ENCODE measurements around the gene CHID1.

DNA sequence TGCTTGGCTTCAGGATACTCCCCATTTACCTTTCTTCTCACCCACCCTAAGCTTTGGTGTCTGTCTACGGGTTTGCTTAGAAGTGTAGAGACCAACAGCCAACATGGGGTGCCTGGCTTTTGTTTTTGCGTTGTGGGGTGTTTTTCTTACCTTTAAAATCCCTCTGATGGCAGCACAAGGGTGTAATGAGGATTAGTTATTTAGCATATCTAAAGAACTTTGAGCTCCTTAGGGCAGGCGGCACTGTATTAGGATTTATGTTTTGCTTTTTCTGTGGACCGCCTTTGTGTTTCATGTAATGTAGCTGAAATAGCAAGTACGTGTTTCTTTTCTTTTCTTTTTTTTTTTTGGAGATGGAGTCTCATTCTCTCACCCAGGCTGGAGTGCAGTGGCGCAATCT is 23.9 kb upstream of the CHID1 start:
- TF ChIP-seq, protein P1, sequence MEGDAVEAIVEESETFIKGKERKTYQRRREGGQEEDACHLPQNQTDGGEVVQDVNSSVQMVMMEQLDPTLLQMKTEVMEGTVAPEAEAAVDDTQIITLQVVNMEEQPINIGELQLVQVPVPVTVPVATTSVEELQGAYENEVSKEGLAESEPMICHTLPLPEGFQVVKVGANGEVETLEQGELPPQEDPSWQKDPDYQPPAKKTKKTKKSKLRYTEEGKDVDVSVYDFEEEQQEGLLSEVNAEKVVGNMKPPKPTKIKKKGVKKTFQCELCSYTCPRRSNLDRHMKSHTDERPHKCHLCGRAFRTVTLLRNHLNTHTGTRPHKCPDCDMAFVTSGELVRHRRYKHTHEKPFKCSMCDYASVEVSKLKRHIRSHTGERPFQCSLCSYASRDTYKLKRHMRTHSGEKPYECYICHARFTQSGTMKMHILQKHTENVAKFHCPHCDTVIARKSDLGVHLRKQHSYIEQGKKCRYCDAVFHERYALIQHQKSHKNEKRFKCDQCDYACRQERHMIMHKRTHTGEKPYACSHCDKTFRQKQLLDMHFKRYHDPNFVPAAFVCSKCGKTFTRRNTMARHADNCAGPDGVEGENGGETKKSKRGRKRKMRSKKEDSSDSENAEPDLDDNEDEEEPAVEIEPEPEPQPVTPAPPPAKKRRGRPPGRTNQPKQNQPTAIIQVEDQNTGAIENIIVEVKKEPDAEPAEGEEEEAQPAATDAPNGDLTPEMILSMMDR (IDR thresholded peaks at IDR 0.05), result no peak
- TF ChIP-seq POLR2A (IDR thresholded peaks at IDR 0.05), result no peak
